Stimulated activated CD8-positive, alpha-beta memory T cell treated with anti-CD3 and anti-CD28 coated beads, Interleukin-15, amount 100 ng/mL, for 48 hours (primary cell): ENCODE data around the gene HORMAD2.
"Not testable (repeated sequence)": the region's sequence is repeated elsewhere in the genome, so short reads cannot be mapped to it uniquely, and the experiment has no call there.

ENCODE experiments used
- DNase-seq, 2 donors: peaks; one replicate each; pipeline ENCODE4 v3.0.0-alpha.2; 2020; ENCODE audit warnings: low read depth in 2 of 2

Gene HORMAD2

DNA sequence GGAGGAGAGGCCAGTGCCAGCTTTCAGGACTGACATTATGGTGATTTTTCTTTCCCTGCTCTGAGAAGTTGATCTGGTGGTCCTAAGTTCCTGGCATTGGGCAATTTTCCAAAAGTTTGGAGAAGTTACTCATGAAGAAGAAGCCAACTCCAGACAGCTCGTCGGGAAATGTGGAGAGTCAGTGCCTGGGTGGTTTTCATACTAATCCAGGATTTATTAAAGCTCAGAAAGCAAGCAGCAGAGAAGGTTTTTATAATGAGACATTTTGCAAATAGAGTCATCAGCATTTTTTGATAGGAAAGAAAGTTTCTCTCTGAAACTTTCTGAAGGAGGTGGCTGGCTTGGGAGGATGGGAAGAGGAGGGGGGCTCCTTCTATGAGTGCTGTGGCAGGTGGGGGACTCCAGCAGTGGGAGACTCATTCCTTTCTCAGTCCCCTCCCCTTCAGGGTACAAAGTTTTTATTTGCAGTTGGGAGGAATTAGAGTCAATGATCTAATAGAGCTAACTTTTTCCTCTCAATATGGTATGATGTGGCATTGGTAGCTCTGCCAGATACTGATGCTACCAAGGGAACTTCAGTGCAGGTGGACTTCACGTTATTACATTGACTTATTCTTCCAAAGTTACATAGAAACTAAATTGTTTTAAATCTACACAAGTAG lies 110.9 kb downstream of the HORMAD2 start:
- no peak for DNase-seq

DNA sequence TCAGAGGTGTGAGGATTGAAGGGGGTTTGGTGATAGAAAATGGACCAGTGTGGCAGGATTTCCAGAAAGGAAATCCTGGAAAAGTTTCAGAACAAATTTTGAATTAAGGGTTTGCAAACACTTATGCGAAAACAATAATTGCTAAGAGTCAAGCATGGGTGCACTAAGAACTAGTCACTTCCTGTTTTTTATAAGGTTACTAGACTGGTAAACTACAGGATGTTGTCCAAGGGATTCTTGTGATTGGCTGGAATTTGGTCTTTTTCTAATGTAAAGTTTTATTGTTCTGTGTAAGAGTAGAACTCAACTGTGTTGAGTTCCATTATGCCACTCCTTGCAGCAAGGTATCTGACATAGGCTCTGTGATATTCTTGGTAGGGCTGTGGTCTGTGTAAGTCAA lies 112.2 kb downstream of the HORMAD2 start:
- DNase-seq = no peak

DNA sequence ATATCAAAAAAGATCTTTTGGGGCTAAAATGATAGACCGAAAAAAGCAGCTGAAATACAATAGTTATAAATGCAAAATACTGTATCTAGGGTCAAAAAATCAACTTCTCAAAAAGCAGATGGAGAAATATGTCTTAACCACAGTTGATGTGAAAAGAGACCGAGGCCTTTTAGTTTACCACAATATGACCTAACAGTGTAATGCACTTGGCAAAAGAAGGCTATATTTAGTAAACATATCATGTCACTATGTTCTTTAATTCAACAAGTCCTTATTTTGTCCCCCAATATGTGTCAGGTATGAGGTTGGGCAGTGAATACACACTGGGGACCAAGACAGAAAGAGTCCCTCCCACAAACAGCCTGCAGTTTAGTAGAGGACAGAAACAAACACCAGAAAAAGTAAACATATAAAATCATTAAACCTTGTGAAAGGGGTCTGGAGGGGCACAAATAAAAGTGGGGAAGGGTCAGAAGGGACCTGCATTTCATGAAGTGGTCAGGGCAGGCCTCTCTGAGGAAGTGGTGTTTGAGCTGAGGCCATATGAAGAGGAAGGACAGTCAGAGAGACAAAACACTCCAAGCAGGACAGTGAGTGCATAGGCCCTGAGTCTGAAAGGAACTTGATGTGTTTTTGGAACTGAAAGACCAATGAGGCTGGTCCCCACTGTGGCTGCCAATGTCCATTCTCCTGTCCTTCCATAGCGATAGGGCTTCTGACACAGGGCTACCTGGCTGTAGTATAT lies 112.9 kb downstream of the HORMAD2 start:
- DNase-seq = no peak

DNA sequence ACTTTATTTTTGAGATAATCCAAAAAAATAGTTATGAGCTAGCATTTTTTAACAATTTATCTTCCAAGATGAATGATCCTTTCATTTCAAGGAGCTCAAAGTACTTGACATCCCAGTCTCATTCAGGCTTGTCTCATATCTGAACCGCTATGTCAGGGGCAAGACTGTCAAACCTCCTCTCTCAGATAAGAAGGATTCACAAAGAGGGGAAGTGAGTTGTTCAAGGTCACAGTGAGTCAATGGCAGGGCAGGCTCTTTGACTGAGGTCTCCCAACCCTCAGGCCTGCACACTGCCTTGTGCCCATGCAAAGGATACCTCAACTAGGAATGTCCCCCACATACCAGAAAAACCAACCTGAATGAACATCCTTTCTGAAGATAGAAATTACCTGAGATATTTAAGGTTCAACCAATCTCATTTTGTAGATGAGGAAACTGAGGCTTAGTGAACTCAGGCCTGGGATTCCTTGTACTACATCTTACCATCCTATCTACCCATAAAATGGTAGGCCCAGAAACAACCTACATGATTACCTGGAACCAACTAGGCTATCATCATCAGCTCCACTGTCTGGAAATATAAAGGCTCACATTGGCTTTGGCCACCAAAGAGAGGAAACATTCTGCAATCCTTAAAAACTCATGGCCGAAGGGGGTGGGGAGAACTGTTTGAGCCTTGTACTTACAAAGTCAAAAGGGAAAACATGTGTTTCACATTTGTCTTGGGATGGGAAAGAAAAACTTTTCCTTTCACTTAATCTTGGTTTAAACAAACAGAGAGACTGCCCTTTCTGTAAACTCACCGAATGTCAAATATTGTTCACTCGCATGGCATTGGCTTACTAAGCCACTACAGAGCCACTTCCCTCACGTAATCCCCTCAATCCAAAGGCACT lies 115.2 kb downstream of the HORMAD2 start:
- no peak for DNase-seq

DNA sequence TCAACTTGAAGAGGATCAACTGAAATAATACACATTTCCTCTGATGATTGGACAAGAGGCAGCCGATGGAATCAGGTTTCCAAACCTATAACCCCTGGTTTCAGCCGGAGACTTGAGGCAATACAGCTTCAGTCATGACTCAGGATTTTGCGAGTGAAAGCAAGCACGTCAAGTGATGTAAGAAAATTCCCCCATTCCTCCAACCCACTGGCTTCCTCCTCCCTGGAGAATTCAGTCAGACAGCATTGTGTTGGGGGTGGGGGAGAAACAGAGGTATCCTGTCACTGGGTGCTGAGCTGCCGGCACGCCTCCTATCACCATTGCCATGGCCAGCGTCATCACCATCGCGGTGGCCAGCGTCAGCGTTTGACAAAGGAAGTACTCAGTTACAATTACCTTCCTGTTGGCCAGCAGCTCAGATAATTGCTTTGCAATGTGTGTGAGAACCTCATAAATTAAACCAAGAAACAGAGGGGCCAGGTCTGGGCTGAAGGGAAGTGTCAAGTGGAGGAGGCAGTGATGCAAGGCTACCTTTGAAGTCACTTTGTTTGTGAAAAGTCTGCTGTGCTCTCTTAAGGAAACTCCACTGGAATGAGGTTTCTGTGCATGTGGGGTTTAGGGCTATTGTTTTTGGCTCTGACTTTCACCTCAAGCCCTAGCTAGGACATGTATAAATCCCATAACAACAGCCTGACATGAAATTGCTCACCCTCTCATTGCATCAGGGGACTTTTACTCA lies 116.0 kb downstream of the HORMAD2 start:
- peak; percentile 48 to 56 for DNase-seq

DNA sequence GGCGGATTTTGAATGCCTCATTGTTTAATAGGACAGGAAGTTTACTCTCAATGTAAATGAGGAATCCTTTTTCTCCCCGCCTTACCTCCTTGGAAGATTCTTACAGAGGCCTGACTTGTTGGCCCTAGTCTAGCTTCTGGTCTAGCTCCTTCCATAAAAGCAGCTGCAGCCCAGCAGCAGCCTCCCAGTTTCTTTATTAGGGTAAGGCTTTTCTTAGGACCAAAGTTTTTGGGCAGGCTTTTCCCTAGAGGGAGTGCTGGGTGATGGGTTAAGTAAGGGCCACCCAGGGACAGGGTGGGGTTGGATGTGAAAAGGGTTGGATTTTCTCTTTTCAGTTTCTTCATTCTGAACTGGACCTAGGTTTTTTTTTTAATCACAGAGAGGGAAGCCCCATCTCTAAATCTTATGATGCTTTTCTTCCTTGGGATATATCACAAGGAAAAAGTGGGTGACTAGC lies 116.6 kb downstream of the HORMAD2 start:
- DNase-seq = no peak

DNA sequence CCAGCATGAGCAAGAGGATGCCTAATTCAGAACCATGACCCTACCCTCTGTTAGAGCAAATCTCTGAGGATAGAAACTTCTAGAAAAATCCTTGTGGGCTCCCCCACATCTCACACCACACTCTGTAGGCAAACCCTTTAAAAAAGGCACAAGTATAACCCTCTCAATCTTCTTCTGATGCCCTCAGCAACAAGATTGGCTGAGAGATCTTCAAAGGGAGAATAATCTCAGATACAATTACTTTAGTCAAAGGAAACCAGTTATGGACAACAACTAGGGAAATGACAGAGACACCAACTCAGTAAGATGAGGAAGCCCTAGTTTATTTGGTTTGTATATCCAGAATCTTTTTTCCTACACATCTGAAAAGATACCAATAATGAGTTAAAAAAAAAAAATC lies 117.1 kb downstream of the HORMAD2 start:
- no peak for DNase-seq

DNA sequence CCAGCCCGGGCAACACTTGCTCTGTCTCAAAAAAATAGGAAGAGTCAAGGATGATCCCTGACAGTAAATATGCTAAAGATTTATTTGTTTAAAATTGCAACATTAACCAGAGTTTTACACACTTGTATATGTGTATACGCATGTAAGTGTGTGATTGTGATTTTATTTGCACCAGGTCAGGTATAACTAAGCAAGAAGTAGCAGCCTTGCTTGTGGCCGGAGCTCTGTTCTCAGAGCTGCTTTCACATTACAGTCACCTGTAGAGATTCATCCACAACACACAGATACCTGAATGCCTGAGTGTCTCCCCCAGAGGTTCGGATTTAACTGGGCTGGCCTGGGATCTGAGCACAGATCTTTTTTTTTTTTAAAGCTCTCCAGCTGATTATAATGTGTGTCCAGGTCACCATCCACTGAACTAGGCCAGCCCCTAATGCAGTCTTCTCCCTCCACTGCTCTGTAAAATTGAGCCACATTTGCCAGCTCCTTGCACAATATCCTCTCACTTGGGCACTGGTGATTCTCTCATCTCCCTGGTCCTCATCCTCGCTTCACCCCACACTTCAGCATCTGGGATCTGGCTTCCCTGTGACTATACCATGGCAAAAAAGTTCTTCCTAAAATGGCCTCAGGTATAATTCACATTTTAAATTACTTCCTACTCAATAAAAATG lies 118.0 kb downstream of the HORMAD2 start:
- DNase-seq = no peak

DNA sequence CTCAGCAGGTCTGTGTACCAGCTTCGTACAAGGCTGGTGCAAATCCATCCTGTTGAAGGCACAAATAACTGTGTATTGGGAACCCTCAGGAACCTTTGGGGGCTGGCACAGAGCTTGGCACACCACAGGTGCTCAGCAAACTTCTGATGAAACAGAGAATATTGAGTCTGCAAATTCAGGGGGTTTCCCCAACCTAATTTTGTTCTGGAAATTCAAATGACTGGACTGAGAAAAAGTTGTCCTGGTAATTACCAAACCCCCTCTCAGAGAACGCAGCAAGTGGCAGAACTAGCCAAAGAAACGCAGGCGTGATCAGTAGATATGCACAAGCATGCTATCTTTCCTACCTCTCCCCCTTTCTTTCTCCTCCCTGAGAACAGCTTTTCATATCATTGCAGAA lies 118.7 kb downstream of the HORMAD2 start:
- no peak for DNase-seq

DNA sequence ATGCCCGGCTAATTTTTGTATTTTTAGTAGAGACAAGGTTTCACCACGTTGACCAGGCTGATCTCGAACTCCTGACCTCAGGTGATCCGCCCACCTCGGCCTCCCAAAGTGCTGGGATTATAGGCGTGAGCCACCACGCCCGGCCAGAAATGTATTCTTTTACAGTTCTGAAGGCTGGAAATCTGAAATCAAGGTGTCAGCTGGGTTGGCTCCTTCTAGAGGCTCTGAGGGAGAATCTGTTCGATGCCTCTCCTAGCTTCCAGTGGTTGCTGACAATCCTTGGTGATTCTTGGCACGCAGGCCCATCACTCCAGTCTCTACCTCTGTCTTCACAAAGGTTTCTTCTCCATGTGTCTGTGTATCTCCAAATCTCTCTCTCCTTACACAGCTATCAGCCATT lies 120.6 kb downstream of the HORMAD2 start:
- not testable (repeated sequence) for DNase-seq

DNA sequence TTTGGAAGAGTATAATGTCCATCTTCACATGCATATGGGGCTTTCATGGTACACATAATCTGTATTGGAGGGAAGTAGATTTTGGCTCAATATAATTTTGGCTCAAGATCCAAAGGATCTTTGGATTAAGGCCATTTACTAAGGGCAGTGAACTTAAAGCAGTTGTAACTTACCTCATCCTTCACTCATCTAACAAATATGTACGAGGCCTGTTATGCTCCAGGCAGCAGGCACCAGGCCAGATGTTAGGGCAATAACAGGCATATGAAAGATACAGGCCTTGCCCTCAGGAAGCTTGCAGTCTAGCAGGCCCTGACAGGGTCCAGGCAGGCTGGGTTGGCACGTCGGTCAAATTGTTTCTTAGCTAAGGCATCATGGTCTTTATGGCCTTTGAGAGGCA lies 121.7 kb downstream of the HORMAD2 start:
- DNase-seq = no peak

DNA sequence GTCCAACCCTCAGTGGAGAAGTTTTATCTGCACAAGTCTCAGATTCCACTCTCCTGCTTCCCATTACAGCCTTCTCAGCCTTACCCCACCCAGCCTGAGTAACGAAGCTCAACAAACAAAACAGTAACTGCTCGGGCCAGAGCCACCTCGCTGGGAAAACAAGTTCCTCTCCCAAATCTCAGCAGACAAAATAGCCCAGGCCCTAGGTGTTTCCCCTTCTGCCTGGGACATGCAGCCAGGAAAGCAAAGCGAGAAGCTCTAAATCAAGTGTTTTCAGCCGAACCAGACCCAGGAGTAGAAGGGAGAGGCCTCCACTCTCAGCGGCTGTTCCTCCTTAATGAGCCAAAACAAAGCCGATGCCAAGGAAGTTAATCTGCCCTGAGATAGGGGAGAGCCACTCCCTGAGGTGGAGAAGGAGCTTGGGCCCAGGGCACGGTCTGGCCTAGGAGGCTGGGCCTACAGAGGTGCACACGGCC lies 122.3 kb downstream of the HORMAD2 start:
- DNase-seq = no peak

DNA sequence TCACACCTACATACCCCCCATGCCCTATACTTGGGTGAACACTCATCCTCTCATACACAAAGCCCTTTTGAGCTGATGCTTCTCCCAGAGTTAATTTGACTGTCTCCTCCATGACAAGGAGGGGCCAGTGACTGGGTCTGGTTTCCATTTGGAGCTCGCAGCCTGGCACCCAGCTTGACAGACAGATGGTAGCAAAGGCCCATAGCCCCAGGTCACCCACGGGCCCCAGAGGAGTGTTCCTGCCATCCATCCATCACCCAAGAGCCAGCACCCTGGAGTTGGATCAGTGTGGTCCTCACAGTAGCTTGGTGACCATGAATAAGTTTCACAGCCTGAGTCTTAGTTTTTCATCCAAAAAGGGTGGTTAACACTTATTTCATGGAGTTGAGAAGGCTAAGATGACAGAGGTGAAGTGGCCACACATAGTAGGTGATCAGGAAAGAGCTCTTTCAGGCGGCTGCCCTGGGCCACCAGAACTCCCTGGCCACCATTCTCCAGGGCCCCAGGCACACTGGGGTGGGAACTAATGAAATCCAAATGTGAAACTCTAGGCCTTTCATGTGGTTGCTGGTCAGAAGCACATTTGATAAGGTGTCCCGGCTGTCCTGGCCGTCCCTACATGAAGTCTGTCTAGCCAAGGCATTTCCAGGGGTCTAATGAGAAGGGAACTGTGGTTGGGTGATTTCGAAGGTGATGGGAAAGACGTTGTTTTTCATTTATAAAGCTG lies 123.9 kb downstream of the HORMAD2 start:
- no peak for DNase-seq

DNA sequence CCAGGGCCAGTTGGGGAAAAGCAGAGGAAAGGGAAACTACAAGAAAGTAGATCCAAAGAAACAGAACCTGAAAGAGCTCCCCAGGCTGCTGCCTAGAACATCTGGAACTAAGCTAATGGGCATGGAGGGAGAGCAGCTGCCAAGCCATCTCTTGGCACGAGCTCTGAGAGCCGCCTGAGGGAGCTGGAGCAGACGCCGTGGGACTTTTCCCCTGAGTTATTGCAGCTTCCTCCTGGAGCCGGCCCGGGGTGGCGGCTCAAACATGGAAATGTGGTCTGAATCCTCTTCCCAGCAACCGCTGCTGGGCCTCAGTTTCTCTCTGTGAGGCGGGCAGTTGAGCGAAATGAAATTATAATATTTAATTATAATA lies 124.5 kb downstream of the HORMAD2 start:
- no peak for DNase-seq

DNA sequence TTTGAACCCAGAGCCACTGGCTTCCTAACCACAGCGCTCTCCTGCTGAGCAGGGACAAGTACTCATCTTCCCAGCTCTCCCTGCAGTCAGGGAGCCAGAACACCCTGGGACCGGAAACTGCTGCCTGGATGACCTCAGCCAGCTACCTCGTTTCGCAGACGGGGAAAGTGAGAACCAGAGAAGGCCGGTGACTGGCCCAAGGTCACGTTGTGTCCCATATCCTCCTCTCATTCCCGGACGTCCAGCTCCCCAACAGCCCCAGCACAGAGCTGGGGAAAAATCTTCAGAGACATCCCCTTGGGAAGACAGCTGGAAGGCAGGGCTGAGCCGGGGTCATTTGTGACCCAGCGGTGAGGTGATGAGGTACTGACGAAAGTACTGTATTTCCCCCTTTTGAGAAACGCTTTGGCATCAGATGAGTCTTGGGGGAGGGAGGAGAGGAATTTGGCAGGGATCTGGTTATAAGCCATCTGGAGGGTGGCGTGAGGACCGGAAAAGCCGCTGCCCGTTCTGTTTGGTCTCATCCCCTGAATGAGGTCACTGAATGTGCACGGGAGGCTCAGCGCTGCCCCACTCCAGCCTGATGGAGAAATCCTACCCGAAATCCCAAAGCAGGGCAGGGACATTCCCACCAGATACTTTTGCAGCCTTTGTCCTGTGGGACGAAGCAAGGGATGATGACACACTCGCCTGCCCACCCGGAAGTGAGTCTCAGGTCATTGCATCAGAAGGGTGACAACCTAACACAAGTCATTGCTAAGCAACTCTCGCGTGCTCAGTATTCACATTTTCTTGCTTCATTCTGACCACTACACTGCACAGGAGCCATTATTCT lies 125.2 kb downstream of the HORMAD2 start:
- no peak for DNase-seq

DNA sequence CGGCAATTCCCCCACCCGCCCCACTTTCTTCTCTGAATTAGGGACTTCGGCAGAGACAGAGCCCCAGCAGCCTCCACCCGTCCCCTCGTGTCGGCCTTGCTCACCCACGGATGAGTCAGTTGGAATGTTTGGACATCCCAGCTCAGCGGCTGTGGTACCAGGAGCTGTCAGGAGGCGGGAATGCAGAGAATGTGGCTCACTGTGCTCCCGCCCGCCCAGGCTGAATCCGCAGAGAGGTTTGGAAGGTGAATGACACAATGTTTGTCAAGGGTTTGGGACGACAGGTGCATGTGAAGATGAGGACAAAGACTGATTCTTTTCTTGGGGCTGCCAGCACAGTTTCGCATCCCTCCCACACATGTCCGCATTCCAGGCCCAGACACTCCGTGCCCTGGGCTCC lies 126.7 kb downstream of the HORMAD2 start:
- DNase-seq = no peak

DNA sequence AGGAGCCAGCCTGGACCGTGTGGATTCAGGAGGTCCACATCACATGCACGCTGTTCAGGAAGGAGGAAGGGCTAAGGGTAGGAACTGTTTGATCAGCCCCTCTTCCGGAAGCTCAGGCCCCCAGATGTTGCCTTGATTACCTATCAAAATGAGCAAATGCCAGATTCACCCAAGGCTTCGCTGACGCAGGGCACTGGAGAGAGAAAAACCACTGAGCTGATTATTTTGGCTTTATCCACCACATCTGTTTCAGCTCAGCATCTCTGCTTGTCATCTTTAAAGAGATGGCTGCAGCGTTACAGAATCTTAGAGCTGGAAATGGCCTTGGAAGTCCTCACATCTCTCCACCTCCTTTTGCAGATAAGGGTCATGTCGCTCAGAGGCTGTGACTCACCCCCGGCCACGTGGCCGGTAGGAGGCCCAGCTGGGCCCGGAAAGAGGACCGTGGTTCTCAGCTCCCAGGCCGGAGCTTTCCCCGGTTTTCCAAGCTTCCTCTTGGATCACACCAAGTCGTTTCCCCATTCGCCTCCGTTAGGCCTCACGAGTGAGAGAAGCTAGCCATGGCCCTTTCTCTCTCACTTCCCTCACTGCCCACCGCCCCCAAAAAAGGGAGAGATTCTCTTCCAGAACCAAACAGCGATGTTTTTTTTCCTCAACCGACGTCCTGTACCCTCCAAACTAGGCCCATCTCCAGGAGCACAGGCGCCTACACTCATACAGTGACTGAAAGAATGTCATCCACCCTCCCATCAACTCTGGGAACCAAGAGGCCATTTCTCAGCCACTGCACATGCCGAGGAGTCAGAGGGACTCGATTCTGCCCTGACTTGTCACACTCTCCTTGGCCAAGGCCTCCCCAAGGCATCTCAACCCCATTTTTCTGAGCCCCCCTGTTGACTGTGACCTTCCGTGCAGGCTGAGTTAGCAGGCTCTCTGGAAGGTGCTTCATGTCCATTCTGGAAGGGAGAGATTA lies 128.7 kb downstream of the HORMAD2 start:
- no peak for DNase-seq

DNA sequence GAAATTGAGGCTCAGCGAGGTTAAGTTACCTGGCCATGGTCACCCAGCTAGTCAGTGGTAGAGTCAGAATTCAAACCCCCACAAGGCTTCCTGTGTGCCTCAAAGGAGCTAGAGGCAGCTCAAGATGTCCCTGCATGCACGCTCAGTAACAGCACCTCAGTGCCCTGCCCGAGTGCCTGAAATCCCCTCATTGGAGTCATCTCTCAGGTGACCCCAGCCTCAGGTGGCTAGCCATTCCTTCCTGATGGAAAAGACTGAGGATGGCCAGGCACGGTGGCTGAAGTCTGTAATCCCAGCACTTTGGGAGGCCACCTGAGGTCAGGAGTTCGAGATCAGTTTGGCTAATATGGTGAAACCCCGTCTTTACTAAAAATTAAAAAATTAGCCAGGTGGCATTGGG lies 129.4 kb downstream of the HORMAD2 start:
- DNase-seq = no peak
